Measurements from ENCODE around the gene GRIK1. TPM values are rescaled to one million over a fixed set of nuclear protein-coding genes. Genes with fewer than 3 reads are reported as not detected.

Gene GRIK1
- total RNA-seq, 1 experiment from 2014 or later: not detected

DNA sequence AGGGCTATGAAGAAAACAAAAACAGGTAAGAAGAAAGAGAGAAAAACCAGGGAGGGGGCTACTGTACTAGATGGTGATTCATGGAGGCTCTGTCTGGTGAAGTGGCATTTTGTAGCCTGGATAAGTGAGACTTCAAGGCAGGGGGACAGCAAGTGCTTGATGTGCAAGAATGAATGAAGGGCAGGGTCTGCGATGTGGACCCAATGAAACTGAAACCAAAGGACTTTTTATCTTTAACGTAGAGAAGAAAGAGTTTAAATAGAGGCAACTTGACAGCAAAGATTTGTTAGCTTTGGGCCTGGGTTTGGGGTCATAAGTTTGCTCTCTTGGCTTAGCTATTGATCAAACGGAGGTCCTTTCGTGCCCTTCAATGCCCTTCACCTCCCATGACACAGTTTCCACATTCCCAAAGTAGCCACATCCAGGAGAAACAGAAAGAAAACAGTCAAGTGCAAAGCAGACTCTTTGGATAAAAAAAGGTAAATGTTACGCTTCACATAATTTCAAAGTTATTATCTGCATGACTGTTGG is 291.0 kb downstream of the GRIK1 start:
- BruUV-seq (replicated peaks): no TSS peak
- CTCF ChIA-PET: no interaction called here
- H3K27me3 Mint-ChIP-seq (ENCODE audit: insufficient read depth, unreplicated experiment): no peaks in the 10 kb centered on the region

DNA sequence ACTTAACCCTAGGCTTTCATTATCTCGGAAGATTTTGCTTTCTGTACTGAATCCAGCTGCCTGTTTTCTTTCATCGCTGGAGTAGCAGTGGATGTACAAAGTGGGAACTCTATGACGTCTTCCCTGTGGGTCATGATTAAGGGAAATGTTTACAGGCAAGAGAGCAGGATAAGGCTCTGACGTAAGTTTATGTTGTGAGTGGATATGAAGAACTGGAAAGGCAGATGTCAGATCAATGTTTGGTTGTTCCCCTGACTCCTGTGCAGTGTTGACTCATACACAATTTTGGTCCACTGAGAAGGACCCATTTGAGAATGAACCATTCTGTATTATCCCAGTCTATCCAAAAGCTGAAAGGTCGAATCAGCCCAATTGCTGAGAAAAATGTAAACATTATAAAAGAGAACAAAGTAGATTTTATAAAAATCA is 292.4 kb downstream of the GRIK1 start:
- intact Hi-C loops (cut with micrococcal nuclease; ENCODE audit: unreplicated experiment): no loop called here
- ChIA-PET CTCF (no interaction called here), POLR2A (no interaction called here)
- no peak overlapping the region for H3K27ac Mint-ChIP-seq (ENCODE audit: unreplicated experiment)
- no peak for DNase-seq
- H3K9me3 Mint-ChIP-seq (ENCODE audit: unreplicated experiment): no peaks in the 10 kb centered on the region
- no peaks in the 10 kb centered on the region for H3K4me1 Mint-ChIP-seq (ENCODE audit: low read depth, unreplicated experiment)
- TF ChIP-seq, protein P1, sequence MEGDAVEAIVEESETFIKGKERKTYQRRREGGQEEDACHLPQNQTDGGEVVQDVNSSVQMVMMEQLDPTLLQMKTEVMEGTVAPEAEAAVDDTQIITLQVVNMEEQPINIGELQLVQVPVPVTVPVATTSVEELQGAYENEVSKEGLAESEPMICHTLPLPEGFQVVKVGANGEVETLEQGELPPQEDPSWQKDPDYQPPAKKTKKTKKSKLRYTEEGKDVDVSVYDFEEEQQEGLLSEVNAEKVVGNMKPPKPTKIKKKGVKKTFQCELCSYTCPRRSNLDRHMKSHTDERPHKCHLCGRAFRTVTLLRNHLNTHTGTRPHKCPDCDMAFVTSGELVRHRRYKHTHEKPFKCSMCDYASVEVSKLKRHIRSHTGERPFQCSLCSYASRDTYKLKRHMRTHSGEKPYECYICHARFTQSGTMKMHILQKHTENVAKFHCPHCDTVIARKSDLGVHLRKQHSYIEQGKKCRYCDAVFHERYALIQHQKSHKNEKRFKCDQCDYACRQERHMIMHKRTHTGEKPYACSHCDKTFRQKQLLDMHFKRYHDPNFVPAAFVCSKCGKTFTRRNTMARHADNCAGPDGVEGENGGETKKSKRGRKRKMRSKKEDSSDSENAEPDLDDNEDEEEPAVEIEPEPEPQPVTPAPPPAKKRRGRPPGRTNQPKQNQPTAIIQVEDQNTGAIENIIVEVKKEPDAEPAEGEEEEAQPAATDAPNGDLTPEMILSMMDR (IDR thresholded peaks at IDR 0.05; ENCODE audit: insufficient read depth in 1 of 2, low read depth in 1 of 2, low read length in 1 of 2, severe bottlenecking in 1 of 2, unreplicated experiment in 1 of 2): no peak
- Histone ChIP-seq H3K4me1 (peaks cover 23% of the 10 kb centered on the region), H3K27me3 (replicated peaks; ENCODE audit: control insufficient read depth, insufficient read depth, low read length) (no peaks in the 10 kb centered on the region), H3K4me3 (ENCODE audit: low read depth, low read length) (no peak overlapping the region), H3K9me3 (no peaks in the 10 kb centered on the region), H3K36me3 (ENCODE audit: control insufficient read depth, insufficient read depth, low read length) (no peaks in the 10 kb centered on the region)
- BruUV-seq (replicated peaks): no TSS peak
- H3K36me3 Mint-ChIP-seq (ENCODE audit: insufficient read depth, unreplicated experiment): no peaks in the 10 kb centered on the region
- H3K27me3 Mint-ChIP-seq (ENCODE audit: insufficient read depth, unreplicated experiment): no peaks in the 10 kb centered on the region
- H3K4me3 Mint-ChIP-seq (ENCODE audit: unreplicated experiment): no peak overlapping the region

More for the DNA sequence above, 291.0 kb downstream of the GRIK1 start:
- Mint-ChIP-seq H3K9me3 (ENCODE audit: unreplicated experiment) (no peaks in the 10 kb centered on the region), H3K4me3 (ENCODE audit: unreplicated experiment) (no peak overlapping the region), H3K27ac (ENCODE audit: unreplicated experiment) (no peak overlapping the region), H3K4me1 (ENCODE audit: low read depth, unreplicated experiment) (no peaks in the 10 kb centered on the region), H3K36me3 (ENCODE audit: insufficient read depth, unreplicated experiment) (no peaks in the 10 kb centered on the region)
- no peaks in the 10 kb centered on the region for H3K9me3 ChIP-seq
- H3K4me3 ChIP-seq (ENCODE audit: low read depth, low read length): no peak overlapping the region
- H3K4me1 ChIP-seq: peaks cover 16% of the 10 kb centered on the region
- intact Hi-C loops (cut with micrococcal nuclease; ENCODE audit: unreplicated experiment): no loop called here
- POLR2A ChIA-PET: no interaction called here
- DNase-seq: no peak
- no peaks in the 10 kb centered on the region for H3K27me3 ChIP-seq (replicated peaks; ENCODE audit: control insufficient read depth, insufficient read depth, low read length)
- TF ChIP-seq, protein P1 (IDR thresholded peaks at IDR 0.05; ENCODE audit: insufficient read depth in 1 of 2, low read depth in 1 of 2, low read length in 1 of 2, severe bottlenecking in 1 of 2, unreplicated experiment in 1 of 2): no peak
- H3K36me3 ChIP-seq (ENCODE audit: control insufficient read depth, insufficient read depth, low read length): no peaks in the 10 kb centered on the region

DNA sequence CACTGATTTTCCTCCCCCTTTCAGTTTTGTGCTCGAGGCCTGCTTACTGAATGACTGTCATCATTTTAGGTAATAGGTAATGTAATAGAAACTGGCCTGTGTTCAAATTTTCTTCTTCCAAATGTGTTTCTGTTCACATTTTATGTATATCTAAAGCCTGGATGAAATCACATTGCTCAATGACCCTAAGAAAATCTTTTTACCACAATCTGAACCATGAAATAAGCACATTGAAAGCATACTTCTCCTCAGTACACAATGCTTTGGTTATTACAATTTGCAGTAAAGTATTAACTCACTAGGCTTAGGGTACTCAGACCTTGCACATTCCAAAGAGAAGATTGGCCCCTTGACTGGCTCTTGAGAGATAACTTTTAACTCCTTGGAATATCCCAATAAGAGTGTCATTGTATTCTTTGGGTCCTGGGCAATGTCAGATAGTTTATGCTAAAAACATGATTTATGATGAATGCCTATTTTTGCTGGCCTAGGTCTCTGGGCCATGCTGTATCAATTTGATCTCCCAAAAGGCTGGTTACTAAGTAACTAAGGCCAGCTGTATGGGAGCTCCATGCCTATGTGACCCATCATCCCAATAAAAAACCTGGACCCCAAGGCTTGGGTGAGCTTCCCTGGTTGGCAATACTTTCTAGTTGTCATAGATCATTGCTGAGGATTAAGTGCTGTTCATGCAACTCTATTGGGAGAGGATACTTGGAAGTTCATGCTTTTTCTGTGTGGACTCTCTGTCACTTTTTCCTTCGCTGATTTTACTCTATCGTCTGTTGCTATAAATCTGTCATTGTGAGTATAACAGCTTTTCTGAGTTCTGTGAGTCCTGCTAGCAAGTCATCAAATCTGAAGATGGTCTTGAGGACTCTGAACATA is 293.9 kb downstream of the GRIK1 start:
- intact Hi-C loops (cut with micrococcal nuclease; ENCODE audit: unreplicated experiment): no loop called here
- peaks cover 23% of the 10 kb centered on the region for H3K4me1 ChIP-seq
- Mint-ChIP-seq H3K4me3 (ENCODE audit: unreplicated experiment) (no peak overlapping the region), H3K27ac (ENCODE audit: unreplicated experiment) (no peak overlapping the region), H3K36me3 (ENCODE audit: insufficient read depth, unreplicated experiment) (no peaks in the 10 kb centered on the region), H3K9me3 (ENCODE audit: unreplicated experiment) (no peaks in the 10 kb centered on the region), H3K27me3 (ENCODE audit: insufficient read depth, unreplicated experiment) (no peaks in the 10 kb centered on the region), H3K4me1 (ENCODE audit: low read depth, unreplicated experiment) (no peaks in the 10 kb centered on the region)
- no peak for DNase-seq
- no TSS peak for BruUV-seq (replicated peaks)
- ChIA-PET CTCF (no interaction called here), POLR2A (no interaction called here)
- TF ChIP-seq, protein P1 (IDR thresholded peaks at IDR 0.05; ENCODE audit: insufficient read depth in 1 of 2, low read depth in 1 of 2, low read length in 1 of 2, severe bottlenecking in 1 of 2, unreplicated experiment in 1 of 2): no peak
- no peaks in the 10 kb centered on the region for H3K9me3 ChIP-seq
- H3K36me3 ChIP-seq (ENCODE audit: control insufficient read depth, insufficient read depth, low read length): no peaks in the 10 kb centered on the region
- no peaks in the 10 kb centered on the region for H3K27me3 ChIP-seq (replicated peaks; ENCODE audit: control insufficient read depth, insufficient read depth, low read length)
- H3K4me3 ChIP-seq (ENCODE audit: low read depth, low read length): no peak overlapping the region

Data from Caco-2 (cell line).